KOPT-K1 (cell line): ENCODE results near the gene ACADSB.

Source experiments
- H3K27ac ChIP-seq: fragments of 200-600 bp; sonication (generic); 2 replicates; pipeline ENCODE4 v1.5.1; 2016; ENCODE audit warnings: antibody characterized with exemption, mild to moderate bottlenecking, low read depth, low read length; ENCODE audit not compliant: poor library complexity, severe bottlenecking
- H3K36me3 ChIP-seq: fragments of 200-600 bp; sonication (generic); 2 replicates; pipeline ENCODE4 v1.5.1; 2017; ENCODE audit warnings: antibody characterized with exemption, mild to moderate bottlenecking, low read length, moderate library complexity; ENCODE audit not compliant: insufficient read depth
- H3K9me3 ChIP-seq: fragments of 200-600 bp; sonication (generic); 2 replicates; pipeline ENCODE4 v1.5.1; 2017; ENCODE audit warnings: antibody characterized with exemption, low read length, mild to moderate bottlenecking; ENCODE audit not compliant: insufficient read depth, poor library complexity, severe bottlenecking

The ACADSB gene

DNA sequence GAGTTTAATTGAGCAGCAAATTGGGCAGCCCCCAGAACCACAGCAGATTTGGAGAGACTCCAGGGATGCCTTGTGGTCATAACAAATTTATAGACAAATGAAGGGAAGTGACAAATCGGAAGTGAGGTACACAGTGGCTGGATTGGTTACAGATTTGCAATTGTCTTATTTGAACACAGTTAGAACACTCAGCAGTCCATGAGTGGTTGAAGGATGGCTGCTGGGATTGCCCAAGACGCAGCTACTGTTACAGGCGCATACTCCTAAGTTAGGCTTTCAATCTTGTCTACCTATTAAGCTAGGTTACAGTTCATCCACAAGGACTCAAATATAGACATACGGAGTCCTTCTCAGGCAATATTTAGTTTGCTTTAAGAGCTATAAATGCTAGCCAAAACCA, 7.4 kb downstream of the ACADSB start:
- Histone ChIP-seq H3K27ac (no peak overlapping the region), H3K36me3 (no peaks in the 10 kb centered on the region), H3K9me3 (no peaks in the 10 kb centered on the region)

DNA sequence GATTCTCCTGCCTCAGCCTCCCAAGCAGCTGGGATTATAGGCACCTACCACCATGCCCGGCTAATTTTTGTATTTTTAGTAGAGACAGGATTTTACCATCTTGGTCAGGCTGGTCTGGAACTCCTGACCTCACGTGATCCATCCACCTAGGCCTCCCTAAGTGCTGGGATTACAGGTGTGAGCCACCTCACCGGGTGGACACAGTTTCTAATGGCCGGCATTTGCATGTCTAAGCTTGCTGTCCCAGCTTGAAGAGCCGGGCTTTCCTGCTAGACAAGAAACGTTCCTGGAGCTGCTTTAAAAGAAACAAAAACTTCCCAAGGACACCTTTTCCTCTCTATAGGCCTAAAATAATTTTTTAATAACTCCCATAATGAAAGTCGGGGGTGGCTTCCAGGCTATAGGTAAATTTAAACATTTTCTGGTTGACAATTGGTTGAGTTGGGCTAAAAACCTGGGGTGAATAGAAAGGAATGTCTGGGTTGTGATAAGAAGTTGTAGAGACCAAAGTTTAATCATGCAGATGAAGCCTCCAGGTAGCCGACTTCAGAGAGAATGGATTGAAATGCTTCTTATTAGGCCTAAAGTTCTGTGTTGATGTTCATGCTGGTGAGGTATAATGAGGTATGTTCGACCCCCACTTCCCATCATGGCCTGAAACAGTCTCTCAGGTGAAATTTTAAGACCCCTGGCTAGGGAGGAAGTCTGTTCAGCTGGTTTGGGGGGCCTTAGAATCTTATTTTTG, 8.8 kb downstream of the ACADSB start:
- H3K27ac ChIP-seq, result no peak overlapping the region
- no peaks in the 10 kb centered on the region for H3K36me3 ChIP-seq
- no peaks in the 10 kb centered on the region for H3K9me3 ChIP-seq

DNA sequence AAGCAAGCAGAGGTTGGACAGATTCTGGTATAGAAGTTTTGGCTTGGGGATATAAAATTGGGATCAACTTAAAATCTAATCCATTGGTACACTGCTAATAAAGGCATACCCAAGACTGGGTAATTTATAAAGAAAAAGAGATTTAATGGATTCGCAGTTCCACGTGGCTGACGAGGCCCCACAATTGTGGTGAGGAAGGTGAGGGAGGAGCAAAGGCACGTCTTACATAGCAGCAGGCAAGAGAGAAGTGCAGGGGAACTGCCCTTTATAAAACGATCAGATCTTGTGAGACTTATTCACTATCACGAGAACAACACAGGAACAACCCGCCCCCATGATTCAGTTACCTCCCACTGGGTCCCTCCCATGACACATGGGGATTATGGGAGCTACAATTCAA, 9.7 kb downstream of the ACADSB start:
- no peak overlapping the region for H3K27ac ChIP-seq
- H3K9me3 ChIP-seq, result no peaks in the 10 kb centered on the region
- no peaks in the 10 kb centered on the region for H3K36me3 ChIP-seq

DNA sequence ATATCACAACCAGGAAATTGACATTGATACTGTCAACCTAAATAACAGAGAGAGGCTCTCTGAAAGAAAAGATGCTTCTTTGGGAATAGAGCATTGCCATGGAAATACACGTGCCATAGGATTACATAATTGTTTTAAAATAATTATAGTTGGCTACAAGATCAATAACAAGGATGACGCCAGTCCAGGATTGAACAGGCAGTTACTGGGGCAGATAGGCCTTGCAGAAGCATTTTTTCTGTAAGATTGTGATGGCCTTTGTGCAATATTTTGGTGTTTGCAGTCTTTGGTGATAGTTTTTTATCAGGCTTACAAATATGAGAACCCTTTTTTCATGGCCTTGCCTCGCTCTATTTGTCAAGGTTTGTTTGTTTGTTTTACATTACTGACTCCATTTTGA, 10.5 kb downstream of the ACADSB start:
- Histone ChIP-seq H3K36me3 (no peaks in the 10 kb centered on the region), H3K27ac (no peak overlapping the region)

DNA sequence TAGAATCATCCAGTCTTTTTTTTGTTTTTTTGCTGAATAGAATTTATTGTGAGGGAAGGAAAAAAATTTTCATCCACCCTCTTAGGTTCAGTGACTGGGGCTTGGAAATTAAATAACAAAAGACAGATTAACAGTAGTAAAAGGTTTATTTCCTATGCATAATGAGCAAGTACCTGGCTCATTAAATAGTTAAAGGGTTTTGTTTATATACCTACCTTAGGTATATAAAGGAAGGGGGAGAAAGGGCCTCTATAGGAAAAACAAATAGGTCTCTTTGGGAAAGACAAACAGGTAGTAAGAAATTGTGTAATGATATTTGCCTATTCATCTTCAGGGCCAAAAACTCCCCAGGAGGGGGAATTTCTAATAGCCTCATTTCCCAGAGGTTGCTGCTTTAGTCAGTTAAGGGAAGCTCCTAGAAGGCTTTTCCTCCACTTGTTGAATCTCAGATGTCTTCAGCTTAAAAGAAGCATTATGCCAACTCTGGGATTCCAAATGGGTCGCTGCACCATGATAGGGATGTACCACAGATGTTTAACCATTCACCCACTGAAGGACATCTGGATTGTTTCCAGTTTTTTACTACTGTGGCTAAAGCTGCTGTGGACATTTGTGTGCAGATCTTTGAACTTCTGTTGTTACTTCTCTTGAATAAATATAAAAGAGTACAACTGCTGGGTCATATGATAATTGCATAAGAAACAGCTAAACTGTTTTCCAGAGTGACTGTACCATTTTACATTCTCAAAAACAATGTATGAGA, 11.3 kb downstream of the ACADSB start:
- H3K27ac ChIP-seq, result no peak overlapping the region
- no peaks in the 10 kb centered on the region for H3K9me3 ChIP-seq
- no peaks in the 10 kb centered on the region for H3K36me3 ChIP-seq

More for the DNA sequence above, 10.5 kb downstream of the ACADSB start:
- H3K9me3 ChIP-seq, result no peaks in the 10 kb centered on the region

DNA sequence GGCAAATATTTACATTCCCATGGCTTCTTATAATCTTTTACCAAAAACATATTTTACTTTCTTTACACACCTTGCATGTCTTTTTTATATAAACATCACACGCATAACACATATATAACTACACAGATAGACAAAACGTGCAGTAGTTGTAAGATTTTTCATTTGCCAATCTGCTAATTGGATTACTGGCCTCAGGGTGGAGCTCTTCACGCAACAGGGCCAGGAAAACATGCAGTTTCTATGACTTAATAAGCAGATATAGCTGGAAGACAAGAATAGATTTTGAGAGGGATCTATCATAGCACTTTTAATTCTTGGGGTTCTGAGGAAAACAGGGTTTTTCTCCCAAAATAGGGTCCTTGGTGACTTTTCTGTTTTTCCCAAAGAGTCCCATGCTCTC, 12.7 kb downstream of the ACADSB start:
- Histone ChIP-seq H3K9me3 (no peaks in the 10 kb centered on the region), H3K27ac (no peak overlapping the region), H3K36me3 (no peaks in the 10 kb centered on the region)

DNA sequence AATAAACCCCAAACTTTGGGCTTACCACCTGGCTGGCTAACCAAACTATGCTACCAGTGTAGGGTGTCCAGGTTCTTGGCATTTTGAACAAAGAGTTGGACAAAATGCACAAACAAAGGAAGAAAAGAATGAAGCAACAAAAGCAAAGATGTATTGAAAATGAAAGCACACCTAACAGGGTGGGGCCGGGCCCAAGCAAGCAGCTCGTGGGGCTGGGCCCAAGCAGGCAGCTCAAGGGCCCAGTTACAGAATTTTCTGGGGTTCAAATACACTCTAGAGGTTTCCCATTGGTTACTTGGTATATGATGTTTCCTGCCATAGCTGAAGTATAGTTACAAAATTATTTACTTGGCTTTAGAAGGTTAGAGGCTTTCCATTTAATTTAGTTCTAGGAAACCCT, 15.7 kb downstream of the ACADSB start:
- no peaks in the 10 kb centered on the region for H3K9me3 ChIP-seq
- no peak overlapping the region for H3K27ac ChIP-seq

DNA sequence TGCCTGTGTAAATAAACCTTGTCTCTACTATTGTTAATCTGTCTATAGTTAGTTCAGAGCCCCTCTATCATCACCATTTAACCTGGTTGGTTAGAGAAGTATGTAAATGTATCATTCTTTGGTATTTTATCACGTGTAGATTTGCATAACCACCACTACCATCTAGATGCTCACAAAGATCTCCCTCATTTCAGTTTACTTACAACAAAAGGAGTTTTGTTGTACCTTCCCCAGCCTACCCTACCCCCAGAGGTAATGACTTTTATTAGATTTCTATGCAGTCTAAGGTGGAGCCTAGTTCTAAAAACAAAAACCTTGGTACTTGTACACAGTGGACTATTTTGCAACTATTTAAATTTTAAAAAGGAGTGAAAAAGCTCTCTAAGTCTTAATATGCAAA, 17.5 kb downstream of the ACADSB start:
- no peaks in the 10 kb centered on the region for H3K36me3 ChIP-seq
- H3K9me3 ChIP-seq, result no peaks in the 10 kb centered on the region
- no peak overlapping the region for H3K27ac ChIP-seq

More for the DNA sequence above, 15.7 kb downstream of the ACADSB start:
- H3K36me3 ChIP-seq, result no peaks in the 10 kb centered on the region

DNA sequence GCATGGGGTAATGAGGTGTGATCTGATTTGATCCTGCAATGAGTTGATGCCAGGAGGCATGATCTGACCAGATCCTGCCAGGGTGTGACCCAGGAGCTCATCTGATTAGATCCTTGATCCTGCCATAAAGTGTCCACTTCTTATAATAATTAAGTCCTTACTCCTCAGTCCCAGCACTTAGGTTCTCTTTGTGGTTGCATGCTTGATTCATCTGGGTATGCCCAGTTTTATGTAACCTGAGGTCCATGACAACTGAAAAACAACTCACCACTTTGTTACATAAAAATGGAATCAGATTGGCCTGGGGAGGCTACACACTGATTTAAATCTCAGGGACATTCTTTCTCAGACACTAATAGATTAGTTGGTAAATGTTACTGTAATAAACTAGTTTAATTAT, 19.1 kb downstream of the ACADSB start:
- Histone ChIP-seq H3K27ac (no peak overlapping the region), H3K9me3 (no peaks in the 10 kb centered on the region)

DNA sequence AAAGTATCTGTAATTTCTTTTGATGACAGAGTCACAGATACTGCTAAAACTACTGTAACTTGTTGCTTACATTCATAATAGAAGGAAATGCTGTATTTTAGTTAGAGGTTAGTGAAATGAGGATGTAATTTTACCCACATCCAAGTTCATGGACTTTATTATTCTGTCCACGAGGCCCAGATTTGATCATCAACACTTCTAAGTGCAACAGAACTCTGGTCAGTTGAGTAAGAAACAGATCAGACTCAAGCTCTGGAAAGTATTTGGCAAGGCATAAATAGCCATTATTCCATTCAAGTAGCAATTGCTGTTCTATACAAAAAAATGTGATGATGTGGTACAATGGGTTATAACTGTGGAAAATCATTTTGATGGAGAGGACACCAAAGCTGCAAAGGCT, 22.3 kb downstream of the ACADSB start:
- Histone ChIP-seq H3K36me3 (no peaks in the 10 kb centered on the region), H3K27ac (no peak overlapping the region), H3K9me3 (no peaks in the 10 kb centered on the region)

More for the DNA sequence above, 19.1 kb downstream of the ACADSB start:
- no peaks in the 10 kb centered on the region for H3K36me3 ChIP-seq

DNA sequence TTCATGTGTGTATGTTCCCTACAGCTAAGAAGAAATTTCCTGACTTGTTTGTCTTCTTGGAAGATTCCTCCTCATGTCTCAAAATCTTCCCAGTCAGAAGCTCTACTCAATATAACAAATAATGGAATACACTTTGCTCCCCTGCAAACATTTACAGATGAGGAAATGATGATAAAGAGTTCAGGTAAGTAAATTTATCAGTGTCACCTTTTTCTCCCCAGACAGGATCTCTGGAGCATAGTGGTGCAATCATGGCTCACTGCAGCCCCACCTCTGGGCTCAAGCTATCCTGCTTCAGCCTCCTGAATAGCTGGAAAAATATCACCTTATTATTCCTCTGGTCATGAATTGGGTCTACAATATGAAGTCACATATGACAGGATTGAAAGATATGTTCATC, 25.5 kb downstream of the ACADSB start:
- Histone ChIP-seq H3K27ac (no peak overlapping the region), H3K9me3 (no peaks in the 10 kb centered on the region), H3K36me3 (peaks cover 3% of the 10 kb centered on the region; the same call in 1 of the 2 replicates)

DNA sequence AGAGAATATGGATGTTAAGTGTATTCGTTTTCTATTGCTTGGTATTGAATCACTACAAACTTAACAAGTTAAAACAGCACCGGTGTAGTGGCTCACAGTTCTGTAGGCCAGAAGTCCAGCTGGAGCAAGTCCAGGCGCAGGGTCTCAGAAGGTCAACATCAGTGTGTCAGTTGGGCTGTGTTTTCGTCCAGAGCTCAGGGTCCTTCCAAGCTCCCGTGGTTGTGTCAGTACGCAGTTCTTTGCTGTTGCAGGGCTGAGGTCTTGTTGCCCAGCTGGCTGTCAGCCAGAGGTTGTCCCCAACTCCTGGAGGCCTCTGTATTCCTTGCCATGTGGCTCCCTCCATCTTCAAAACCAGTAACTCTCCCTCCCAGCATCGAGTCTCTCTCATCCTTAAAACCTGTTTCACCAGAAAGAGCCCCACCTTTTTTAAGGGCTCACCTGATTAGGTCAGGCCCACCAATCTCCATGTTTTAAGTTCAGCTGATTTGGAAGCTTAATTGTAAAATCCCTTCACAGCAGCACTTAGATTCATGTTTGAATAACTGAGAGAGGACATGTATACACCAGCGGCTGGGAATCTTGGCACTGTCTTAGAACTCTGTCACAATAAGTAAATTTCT, 26.8 kb downstream of the ACADSB start:
- H3K36me3 ChIP-seq, result peaks cover 3% of the 10 kb centered on the region; the same call in 1 of the 2 replicates
- no peaks in the 10 kb centered on the region for H3K9me3 ChIP-seq
- H3K27ac ChIP-seq, result no peak overlapping the region

DNA sequence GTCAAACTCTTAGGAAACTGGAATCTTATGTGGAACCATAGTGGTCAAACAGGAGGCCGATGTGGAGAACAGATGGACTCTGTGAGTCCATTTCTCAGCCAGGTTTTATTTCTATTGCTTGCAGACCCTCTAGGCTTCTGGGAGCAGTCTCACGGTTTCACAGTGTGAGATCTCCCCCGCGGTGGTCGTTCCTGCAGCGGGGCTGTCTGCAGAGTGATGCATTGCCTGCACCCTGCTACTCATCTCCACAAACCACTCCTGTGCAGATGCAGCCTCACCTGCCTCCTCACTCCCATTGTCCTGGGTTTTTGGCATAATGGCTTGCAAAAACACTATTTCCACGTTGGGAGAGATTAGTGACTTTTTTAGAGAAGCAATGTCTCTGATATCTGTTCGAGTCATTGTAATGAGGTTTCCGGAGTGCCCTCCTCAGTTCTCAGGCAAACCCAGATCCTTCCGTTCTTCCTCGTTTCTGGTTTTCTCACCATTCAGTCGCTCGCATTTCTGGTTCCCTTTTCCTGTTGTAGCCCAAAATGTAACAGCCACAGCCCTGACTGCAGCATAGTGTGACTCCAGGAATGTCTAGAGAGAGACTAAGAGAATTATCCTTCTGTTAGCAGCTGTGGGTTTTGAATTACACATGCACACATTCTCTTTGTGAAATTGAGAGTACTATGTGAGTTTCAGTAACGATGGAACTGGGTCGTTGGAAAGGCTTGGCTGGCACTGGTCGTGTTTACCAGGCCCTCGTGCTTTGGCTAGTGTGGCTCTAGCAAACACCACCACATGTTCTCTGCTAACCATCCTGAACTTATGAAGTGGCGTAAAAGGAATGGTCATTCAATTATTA, 30.2 kb downstream of the ACADSB start:
- Histone ChIP-seq H3K36me3 (peaks cover 3% of the 10 kb centered on the region; the same call in 1 of the 2 replicates), H3K9me3 (no peaks in the 10 kb centered on the region), H3K27ac (no peak overlapping the region)

DNA sequence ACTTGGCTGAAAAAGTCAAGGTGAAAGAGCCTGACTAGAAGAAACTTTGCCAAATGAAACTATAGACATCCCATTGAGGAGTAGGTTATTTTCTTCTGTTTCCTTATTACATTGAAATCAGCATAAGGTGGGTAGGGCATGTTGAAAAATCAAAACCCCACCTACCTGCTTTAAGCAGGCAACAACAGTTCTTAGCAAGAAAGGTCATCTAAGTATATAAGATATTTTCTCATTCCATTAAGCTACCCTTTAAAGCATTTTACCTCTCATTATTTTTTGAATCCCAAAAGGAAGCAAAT, 30.8 kb downstream of the ACADSB start:
- no peaks in the 10 kb centered on the region for H3K9me3 ChIP-seq
- peaks cover 3% of the 10 kb centered on the region; the same call in 1 of the 2 replicates for H3K36me3 ChIP-seq
- no peak overlapping the region for H3K27ac ChIP-seq
